Hepatocyte (in vitro differentiated cells): Measurements from ENCODE around the gene SMARCD3.

Experiments used
- EZH2 ChIP-seq: fragments of 200-600 bp; sonication (generic); IDR thresholded peaks from 2 replicates; pipeline ENCODE4 v1.6.1; 2016; ENCODE audit warnings: antibody characterized with exemption, mild to moderate bottlenecking, borderline replicate concordance
- TF ChIP-seq, protein P1 (sequence below): fragments of 200-600 bp; sonication (generic); IDR thresholded peaks from 2 replicates; pipeline ENCODE4 v1.5.1; 2016; ENCODE audit warnings: antibody characterized with exemption, mild to moderate bottlenecking; ENCODE audit not compliant: poor library complexity

DNA sequence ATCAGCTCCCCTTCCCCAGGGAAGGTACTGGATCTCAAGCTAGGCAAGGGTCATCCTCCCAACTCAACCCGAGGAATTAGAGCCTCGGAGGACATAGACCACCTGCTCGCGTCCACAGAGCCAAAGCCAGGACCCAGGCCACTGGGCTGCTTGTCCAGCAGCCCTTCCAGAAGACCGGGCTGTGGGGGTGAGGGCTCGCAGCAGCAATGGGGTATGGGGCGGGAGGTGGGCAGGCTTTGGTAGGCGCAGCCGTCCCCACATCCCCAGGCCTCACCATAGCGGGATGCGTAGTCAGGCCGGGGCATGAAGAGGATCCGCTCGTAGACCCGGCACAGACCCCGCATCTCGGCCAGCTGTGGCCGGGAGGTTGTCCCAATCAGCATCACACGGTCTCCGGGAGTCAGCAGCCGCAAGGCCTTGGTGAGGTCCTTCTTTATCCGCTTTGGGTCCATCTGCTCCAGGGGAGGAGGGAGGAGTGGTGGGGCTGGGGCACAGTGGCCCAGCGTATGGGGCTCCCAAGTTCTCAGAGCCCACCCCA is 56.4 kb downstream of the SMARCD3 start:
- TF ChIP-seq EZH2: no peak
- TF ChIP-seq, protein P1, sequence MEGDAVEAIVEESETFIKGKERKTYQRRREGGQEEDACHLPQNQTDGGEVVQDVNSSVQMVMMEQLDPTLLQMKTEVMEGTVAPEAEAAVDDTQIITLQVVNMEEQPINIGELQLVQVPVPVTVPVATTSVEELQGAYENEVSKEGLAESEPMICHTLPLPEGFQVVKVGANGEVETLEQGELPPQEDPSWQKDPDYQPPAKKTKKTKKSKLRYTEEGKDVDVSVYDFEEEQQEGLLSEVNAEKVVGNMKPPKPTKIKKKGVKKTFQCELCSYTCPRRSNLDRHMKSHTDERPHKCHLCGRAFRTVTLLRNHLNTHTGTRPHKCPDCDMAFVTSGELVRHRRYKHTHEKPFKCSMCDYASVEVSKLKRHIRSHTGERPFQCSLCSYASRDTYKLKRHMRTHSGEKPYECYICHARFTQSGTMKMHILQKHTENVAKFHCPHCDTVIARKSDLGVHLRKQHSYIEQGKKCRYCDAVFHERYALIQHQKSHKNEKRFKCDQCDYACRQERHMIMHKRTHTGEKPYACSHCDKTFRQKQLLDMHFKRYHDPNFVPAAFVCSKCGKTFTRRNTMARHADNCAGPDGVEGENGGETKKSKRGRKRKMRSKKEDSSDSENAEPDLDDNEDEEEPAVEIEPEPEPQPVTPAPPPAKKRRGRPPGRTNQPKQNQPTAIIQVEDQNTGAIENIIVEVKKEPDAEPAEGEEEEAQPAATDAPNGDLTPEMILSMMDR: no peak
